Measurements from ENCODE around the gene CCDC47. TPM values are rescaled to one million over a fixed set of nuclear protein-coding genes. Genes with fewer than 3 reads are reported as not detected.

The CCDC47 gene, protein sequence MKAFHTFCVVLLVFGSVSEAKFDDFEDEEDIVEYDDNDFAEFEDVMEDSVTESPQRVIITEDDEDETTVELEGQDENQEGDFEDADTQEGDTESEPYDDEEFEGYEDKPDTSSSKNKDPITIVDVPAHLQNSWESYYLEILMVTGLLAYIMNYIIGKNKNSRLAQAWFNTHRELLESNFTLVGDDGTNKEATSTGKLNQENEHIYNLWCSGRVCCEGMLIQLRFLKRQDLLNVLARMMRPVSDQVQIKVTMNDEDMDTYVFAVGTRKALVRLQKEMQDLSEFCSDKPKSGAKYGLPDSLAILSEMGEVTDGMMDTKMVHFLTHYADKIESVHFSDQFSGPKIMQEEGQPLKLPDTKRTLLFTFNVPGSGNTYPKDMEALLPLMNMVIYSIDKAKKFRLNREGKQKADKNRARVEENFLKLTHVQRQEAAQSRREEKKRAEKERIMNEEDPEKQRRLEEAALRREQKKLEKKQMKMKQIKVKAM
- total RNA-seq (2021; ENCODE audit: unreplicated experiment), result 117 TPM
- 92.3 and 108 TPM in 2 replicates for polyA plus RNA-seq (2012)
- Bru-seq, nascent RNA, result percentile 93 among the genes with signal in this experiment
- percentile 98 among the genes with signal in this experiment for BruChase-seq, experiment 1, labeled RNA remaining after a 6-hour chase
- BruChase-seq, experiment 2, labeled RNA remaining after a 2-hour chase, result percentile 95 among the genes with signal in this experiment
- long read RNA-seq, transcript CCDC47-201 (13 exons, 3,466 nt), result major isoform, 129 of 146 reads
- long read RNA-seq, partial matches to known transcripts, result 7 of 146 reads
- long read RNA-seq, other reads (novel, unspliced or antisense), result 9 of 146 reads

DNA sequence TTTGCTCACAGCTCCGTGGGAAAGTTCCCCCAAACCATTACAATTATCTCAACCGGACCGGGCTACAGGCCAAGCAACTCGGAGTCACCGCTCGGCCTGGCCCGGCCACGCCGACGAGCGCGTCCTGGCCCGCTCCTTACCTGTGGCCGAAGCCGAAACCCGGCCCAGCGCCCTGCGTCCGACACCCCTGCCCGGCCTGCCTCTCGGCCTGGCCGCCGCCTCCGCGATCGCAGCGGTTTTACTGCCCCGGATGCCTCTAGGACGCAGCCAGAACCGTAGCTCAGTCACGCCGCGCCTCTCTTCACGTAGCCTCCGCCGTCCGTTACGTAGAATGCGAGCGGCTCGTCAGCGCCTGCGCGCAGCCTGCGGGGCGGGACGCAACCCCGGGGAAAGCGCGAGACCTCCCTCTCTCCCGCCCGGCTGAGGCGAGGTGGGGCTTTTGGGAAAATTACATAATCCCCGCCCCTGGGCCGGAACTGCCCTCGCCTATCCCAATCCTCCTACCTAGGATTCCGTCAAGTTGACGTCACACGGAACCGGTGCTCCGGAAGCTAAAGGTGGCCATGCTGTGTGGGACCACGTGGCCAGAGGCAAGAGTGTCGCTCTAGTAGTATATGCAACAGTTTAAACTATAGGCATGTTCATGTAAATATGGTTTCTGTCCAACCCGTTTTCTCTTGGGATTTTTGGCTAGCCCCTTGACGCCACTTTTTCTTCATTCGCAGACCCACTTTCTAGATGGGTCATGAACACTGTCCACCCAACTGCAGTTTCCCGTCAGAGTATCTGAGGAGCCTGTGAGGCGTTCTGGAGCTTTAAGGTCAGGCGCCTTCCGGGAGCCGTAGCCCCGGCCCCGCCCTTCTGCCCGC is at the start of gene CCDC47:
CCDC47 (minus strand) TSS at position 326 of the 869 bp plus-strand sequence. CDS start 7,422 bp downstream, outside the sequence.
- peak within 1 kb of the TSS; percentile 84 for H3K4me2 ChIP-seq (ENCODE audit: low read length)
- peak within 1 kb of the TSS; percentile 91 for H3K27ac ChIP-seq (ENCODE audit: low read depth, low read length)
- H4K20me1 ChIP-seq (ENCODE audit: insufficient read depth), result peaks cover 9% of the 10 kb centered on the region; the same call in 1 of the 2 replicates
- intact Hi-C loops (cut with micrococcal nuclease), result loop anchor here (1.0 to 2.0 kb wide), 3 partner anchors 32 to 69 kb away; partner anchors contain the start of genes FTSJ3, PSMC5, SMARCD2 and STRADA
- H3K9me2 ChIP-seq (ENCODE audit: insufficient read depth), result no peaks in the 10 kb centered on the region
- H3K79me2 ChIP-seq (ENCODE audit: insufficient read depth, low read length), result peaks cover 94% of the 10 kb centered on the region
- H3K36me3 ChIP-seq (ENCODE audit: control insufficient read depth in 1 of 2, insufficient read depth in 2 of 2, low read length in 2 of 2), result peaks cover 7 to 20% of the 10 kb centered on the region in 2 experiments; a peak in 2 of 4 replicates
- ATAC-seq, result peak; percentile 88
- H3K9ac ChIP-seq (ENCODE audit: low read length), result peak within 1 kb of the TSS; percentile 94
- peaks cover 15 to 34% of the 10 kb centered on the region in 2 experiments for H3K4me1 ChIP-seq (ENCODE audit: control insufficient read depth in 1 of 2, insufficient read depth in 2 of 2, low read length in 2 of 2)
- H3K27me3 ChIP-seq (ENCODE audit: insufficient read depth, low read length), result no peaks in the 10 kb centered on the region
- H3K9me3 ChIP-seq (ENCODE audit: control insufficient read depth in 1 of 2, insufficient read depth in 1 of 2, low read depth in 1 of 2, low read length in 2 of 2), result no peaks in the 10 kb centered on the region
- CTCF ChIA-PET, result interaction anchor here (0.7 to 1.3 kb wide), 4 partner anchors 9 to 295 kb away, joined by 3 to 4 read pairs (median 3); no protein-coding TSS in a partner anchor
- RAD21 ChIA-PET (ENCODE audit: low non-redundant PET in 1 of 2, low total read pairs in 2 of 2, uncharacterized antibody in 2 of 2, unreplicated experiment in 2 of 2), result no interaction called here
- H2AFZ ChIP-seq (ENCODE audit: low read depth, low read length, poor library complexity, severe bottlenecking), result no peak within 1 kb of the TSS
- BruUV-seq (replicated peaks), result no TSS peak
- DNase-seq (ENCODE audit: low read depth, low spot score), result peak; percentile 100
- H3K4me3 ChIP-seq (replicated peaks in 1 of 2; ENCODE audit: low read depth in 1 of 2, low read length in 2 of 2), result peak within 1 kb of the TSS; percentile 81 to 83
- POLR2A ChIA-PET, result interaction anchor here (0.7 to 2.7 kb wide), 19 partner anchors 9 to 313 kb away, joined by 3 to 42 read pairs (median 5); partner anchors contain the start of genes FTSJ3 and PSMC5
- TF ChIP-seq ELF1 (IDR thresholded peaks at IDR 0.05; ENCODE audit: borderline replicate concordance, low read depth) (peak; percentile 85; the same call in 1 of the 2 replicates), CBX3 (IDR thresholded peaks at IDR 0.05; ENCODE audit: low read depth) (peak; percentile 95), SP1 (IDR thresholded peaks at IDR 0.05; ENCODE audit: low read depth) (peak; percentile 94), ZFX (IDR thresholded peaks at IDR 0.05) (peak; percentile 95), YY1 (IDR thresholded peaks at IDR 0.05; ENCODE audit: extremely low read depth, insufficient replicate concordance, low read depth, low read length) (peak; percentile 96), FOSL1 (IDR thresholded peaks at IDR 0.05; ENCODE audit: low read depth) (no peak), EZH2phosphoT487 (IDR thresholded peaks at IDR 0.05; ENCODE audit: borderline replicate concordance) (no peak), CEBPB (IDR thresholded peaks at IDR 0.05; ENCODE audit: low read depth) (peak; percentile 88; the same call in 1 of the 2 replicates)
- TF ChIP-seq, protein P1, sequence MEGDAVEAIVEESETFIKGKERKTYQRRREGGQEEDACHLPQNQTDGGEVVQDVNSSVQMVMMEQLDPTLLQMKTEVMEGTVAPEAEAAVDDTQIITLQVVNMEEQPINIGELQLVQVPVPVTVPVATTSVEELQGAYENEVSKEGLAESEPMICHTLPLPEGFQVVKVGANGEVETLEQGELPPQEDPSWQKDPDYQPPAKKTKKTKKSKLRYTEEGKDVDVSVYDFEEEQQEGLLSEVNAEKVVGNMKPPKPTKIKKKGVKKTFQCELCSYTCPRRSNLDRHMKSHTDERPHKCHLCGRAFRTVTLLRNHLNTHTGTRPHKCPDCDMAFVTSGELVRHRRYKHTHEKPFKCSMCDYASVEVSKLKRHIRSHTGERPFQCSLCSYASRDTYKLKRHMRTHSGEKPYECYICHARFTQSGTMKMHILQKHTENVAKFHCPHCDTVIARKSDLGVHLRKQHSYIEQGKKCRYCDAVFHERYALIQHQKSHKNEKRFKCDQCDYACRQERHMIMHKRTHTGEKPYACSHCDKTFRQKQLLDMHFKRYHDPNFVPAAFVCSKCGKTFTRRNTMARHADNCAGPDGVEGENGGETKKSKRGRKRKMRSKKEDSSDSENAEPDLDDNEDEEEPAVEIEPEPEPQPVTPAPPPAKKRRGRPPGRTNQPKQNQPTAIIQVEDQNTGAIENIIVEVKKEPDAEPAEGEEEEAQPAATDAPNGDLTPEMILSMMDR (IDR thresholded peaks at IDR 0.05 in 2 of 3, conservative IDR thresholded peaks at IDR 0.05 in 1 of 3; ENCODE audit: borderline replicate concordance in 1 of 3, insufficient read depth in 1 of 3, low read depth in 2 of 3, low read length in 2 of 3), result no peak
- TF ChIP-seq, protein P2, sequence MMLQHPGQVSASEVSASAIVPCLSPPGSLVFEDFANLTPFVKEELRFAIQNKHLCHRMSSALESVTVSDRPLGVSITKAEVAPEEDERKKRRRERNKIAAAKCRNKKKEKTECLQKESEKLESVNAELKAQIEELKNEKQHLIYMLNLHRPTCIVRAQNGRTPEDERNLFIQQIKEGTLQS (IDR thresholded peaks at IDR 0.05), result no peak
- TF ChIP-seq, protein P3, sequence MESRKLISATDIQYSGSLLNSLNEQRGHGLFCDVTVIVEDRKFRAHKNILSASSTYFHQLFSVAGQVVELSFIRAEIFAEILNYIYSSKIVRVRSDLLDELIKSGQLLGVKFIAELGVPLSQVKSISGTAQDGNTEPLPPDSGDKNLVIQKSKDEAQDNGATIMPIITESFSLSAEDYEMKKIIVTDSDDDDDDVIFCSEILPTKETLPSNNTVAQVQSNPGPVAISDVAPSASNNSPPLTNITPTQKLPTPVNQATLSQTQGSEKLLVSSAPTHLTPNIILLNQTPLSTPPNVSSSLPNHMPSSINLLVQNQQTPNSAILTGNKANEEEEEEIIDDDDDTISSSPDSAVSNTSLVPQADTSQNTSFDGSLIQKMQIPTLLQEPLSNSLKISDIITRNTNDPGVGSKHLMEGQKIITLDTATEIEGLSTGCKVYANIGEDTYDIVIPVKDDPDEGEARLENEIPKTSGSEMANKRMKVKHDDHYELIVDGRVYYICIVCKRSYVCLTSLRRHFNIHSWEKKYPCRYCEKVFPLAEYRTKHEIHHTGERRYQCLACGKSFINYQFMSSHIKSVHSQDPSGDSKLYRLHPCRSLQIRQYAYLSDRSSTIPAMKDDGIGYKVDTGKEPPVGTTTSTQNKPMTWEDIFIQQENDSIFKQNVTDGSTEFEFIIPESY (IDR thresholded peaks at IDR 0.05; ENCODE audit: extremely low read depth, insufficient replicate concordance, low read length), result peak; percentile 87
- TF ChIP-seq, protein P4, sequence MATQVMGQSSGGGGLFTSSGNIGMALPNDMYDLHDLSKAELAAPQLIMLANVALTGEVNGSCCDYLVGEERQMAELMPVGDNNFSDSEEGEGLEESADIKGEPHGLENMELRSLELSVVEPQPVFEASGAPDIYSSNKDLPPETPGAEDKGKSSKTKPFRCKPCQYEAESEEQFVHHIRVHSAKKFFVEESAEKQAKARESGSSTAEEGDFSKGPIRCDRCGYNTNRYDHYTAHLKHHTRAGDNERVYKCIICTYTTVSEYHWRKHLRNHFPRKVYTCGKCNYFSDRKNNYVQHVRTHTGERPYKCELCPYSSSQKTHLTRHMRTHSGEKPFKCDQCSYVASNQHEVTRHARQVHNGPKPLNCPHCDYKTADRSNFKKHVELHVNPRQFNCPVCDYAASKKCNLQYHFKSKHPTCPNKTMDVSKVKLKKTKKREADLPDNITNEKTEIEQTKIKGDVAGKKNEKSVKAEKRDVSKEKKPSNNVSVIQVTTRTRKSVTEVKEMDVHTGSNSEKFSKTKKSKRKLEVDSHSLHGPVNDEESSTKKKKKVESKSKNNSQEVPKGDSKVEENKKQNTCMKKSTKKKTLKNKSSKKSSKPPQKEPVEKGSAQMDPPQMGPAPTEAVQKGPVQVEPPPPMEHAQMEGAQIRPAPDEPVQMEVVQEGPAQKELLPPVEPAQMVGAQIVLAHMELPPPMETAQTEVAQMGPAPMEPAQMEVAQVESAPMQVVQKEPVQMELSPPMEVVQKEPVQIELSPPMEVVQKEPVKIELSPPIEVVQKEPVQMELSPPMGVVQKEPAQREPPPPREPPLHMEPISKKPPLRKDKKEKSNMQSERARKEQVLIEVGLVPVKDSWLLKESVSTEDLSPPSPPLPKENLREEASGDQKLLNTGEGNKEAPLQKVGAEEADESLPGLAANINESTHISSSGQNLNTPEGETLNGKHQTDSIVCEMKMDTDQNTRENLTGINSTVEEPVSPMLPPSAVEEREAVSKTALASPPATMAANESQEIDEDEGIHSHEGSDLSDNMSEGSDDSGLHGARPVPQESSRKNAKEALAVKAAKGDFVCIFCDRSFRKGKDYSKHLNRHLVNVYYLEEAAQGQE (IDR thresholded peaks at IDR 0.05; ENCODE audit: low read depth), result no peak
